ENCODE measurements around the gene CAMK4.

GRCh38 chr5:111284825-111285224 lies 60.6 kb downstream of the CAMK4 start:
- TF ChIP-seq EZH2phosphoT487 (IDR thresholded peaks at IDR 0.05; ENCODE audit: borderline replicate concordance, low read length) (no peak), CTCF (IDR thresholded peaks at IDR 0.05; ENCODE audit: low read depth, low read length, poor library complexity, severe bottlenecking) (no peak)
